Measurements from ENCODE around the gene TEK.

DNA sequence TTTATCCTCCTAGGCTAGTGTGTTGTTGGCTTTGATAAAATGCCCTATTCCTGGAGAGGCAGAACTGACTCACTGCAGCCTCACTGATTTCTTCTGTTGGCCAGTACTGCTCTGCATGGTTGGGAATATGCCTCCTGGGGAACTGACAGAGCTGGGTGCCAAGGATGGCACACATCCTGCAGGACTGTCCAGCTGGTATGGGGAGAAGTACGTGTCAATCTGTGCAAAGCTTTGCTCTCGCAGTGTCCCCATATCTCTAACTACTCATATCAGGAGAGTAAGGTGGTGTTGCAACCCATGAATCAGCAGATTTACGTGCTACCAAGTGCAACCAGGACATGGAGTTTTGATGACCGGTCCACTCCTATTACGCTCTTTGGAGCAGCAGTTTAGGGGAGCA, 74.7 kb downstream of the TEK start:
- TF ChIP-seq POLR2A (IDR thresholded peaks at IDR 0.05) (no peak), CTCF (IDR thresholded peaks at IDR 0.05) (no peak), EP300 (IDR thresholded peaks at IDR 0.05) (no peak)
